GM12874 (cell line): Measurements from ENCODE around the gene SLC25A33.

Experiments
- TF ChIP-seq, protein P1 (sequence below): IDR thresholded peaks from 2 replicates; pipeline ENCODE4 v1.5.1; 2011; ENCODE audit warnings: low read depth, mild to moderate bottlenecking, control low read depth, low read length, moderate library complexity; ENCODE audit not compliant: insufficient read depth

SLC25A33 gene

DNA sequence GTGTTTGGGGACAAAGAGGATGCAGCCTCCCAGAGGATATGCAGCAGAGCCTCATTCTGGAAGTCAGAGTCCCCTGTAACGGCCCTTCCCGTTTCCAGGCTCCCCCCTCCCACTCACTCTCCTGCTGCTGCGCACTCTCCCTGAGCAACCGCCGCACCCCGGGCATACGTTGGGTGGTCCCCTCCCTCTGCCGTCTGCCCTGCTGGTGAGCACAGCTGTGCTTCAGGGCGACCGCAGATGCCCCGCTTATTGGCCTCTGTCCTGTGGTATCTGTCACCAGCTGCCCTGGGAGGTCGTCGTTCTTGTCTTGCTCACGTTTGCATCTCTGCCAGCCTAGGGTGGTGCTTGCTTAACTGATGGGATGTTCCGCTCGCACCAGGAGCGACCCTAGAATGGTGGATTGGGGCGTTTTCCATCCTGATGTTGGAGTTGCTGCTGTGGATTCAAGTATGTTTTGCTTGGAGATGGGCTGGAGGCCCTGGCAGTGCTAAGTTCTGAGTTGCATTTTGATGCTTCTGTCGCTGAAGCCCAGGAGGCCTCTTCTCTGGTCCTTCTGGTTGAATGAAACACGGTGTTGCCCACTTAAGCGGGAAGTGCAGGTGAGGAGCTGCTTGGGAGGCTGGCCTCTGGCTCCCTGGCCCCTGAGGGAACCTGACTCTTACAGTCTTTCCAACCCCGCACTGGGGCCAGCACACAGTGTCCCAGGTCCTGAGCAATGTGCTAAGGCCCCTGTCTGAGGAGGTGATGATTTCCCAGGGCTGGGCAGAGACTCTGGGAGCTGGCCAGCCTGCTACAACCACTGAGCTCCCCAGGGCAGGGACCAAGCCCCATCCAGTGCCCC is 52.6 kb downstream of the SLC25A33 start:
- TF ChIP-seq, protein P1, sequence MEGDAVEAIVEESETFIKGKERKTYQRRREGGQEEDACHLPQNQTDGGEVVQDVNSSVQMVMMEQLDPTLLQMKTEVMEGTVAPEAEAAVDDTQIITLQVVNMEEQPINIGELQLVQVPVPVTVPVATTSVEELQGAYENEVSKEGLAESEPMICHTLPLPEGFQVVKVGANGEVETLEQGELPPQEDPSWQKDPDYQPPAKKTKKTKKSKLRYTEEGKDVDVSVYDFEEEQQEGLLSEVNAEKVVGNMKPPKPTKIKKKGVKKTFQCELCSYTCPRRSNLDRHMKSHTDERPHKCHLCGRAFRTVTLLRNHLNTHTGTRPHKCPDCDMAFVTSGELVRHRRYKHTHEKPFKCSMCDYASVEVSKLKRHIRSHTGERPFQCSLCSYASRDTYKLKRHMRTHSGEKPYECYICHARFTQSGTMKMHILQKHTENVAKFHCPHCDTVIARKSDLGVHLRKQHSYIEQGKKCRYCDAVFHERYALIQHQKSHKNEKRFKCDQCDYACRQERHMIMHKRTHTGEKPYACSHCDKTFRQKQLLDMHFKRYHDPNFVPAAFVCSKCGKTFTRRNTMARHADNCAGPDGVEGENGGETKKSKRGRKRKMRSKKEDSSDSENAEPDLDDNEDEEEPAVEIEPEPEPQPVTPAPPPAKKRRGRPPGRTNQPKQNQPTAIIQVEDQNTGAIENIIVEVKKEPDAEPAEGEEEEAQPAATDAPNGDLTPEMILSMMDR, result no peak

DNA sequence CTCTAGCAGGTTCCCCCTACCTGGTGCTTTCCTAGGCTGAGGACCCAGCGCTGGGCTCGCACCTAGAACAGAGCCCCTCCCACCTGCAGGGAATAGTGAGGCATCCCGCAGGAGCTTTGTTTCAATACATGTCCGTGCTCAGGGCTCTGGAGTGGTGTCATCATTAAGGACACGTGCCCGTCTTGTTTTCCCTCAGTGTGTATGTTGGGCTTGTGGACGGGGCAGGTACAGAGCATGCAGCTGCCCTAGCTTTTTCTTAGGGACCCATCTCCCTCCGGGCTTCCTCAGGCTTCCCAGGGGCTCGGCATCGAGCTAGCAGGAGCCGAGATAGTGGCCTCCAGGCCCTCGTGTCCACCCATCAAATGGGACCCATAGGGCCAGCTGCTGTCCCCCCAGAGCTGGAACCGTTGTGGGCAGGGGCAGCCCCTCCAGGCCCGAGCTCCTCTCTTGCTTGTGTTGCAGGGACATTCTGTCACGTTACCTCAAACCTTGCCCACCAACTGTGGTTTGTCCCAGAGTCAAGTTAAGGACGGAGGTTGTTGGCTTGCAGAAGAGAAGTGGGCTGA is 53.3 kb downstream of the SLC25A33 start:
- TF ChIP-seq, protein P1, result no peak

DNA sequence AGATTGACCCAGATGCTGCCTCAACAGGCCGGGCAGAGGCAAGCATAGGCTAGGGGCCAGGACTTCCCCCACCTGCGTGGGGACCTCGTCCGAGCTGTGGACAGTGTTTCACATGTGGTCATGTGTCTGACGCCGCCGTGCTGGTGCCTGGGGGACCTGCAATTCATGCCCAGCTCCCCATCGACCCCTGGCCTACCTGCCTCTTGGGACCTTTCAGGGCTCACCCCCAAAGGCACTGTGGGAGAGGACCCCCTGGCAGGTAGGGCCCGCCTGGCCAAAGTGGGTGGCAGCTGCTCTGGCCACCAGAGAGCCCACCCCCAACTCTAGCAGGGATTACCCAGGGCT is 53.9 kb downstream of the SLC25A33 start:
- TF ChIP-seq, protein P1, result no peak

DNA sequence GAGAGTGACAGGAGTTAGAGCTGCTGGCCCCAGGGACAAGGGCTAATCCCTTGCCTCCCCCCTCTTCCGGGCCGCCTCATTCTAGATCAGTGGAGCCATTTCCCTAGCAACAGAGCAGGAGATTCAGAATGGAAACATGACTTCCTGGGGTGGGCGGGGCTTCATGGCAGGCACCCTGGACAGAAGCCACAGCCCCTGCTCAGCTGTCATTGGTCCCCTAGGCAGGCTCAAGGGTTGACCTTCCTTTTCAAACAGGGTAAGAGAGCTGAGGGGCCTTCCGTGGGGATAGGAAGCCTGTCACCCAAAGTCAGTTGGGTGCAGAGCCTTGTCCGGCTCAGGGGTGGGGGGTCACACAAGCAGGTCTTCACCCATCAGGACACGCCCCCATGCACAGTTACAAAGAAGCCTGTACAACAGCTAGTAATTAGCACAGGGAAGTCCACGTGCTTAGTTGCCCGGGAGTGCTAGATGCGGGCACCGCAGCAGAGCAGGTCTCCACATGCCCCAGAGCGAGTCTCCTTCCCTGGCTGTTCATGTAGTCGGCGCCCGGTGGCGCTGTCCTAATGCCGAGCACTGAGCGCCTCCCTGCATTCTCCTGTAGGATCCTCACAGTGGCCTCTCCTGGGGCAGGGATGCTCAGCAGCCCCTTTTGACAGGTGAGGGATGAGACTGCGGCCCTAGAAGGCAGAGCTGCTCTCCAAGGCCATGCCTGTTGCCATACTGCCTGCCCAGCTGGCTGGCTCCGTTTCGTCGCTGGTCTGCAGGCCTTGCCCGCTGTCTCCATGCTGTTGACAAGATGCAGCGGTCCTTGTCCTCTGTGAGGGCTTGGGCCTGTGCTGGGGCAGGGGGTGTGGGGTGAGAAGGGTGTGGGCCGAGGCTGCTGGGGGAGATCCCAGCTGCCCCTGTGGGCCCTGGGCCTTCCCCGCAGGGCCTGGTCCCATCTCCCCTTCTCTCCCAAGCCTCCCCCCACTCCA is 54.5 kb downstream of the SLC25A33 start:
- TF ChIP-seq, protein P1, result no peak

DNA sequence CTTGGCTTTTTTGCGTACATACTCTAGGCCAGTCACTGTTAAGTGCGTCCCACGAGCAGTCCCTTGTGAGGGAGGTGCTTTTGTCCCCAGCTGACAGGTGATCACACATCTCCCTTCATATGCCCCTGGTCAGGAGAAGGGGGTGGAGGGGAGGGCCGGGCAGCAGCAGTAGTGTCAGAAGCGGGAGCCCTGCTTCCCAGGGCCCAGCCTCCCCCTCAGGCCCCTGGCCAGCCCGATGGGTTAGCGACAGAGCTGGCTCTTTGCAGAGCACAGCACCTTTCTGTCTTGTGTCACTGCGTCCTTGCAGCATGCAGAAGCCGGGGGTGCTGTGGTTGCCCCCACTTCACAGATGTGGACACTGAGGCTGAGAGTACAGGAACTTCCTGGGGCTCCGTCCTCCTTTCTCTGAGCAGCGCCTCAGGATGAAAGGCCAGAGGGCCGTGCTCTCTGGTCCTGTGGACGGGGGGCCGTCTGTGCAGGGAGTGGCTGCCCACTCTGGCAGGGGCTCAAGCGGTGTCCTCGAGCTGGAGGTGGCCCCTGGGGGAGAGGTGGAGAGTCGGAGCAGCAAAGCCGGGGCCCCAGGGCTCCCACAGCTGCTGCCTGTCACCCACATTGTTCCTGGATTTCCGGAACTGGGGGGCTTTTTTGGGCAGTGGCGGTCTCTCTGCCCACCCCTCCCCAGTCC is 55.3 kb downstream of the SLC25A33 start:
- TF ChIP-seq, protein P1, result no peak

DNA sequence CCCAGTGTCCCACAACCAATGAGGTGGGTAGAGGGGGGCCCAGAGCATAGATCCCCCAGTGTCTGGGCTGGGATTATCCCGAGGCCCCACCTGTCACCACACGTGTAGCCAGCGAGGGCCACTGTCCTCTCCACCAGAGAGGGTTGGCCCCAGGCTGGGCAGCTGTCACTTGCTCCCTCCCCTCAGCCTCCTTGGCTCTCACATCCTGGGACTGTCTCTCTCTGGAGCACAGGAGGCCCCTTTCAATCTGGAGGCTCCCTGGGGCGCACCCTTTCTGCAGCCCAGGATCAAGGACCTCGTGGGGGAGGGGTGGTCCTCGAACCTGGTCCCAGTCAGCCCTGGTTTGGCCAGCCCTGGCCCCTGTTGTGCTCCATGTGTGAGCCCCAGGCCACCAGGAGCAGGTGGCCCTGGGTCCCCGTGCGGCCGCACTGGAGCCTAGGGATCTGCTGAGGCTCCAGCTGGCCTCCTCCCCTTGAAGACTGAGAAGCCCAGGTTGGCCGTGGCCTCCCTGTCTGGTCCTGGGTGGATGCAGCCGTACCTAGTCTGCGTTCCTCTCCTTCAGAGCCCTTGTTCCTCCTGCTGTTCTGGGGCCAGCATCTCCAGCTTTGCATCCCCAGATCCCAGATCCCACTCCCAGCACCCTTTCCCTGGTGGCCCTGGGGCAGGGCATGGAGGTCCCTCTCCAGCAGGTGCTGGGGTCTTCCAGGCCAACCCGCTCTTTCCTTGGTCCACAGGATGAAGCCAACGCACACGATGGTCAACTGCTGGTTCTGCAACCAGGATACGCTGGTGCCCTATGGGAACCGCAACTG is 56.1 kb downstream of the SLC25A33 start:
- TF ChIP-seq, protein P1, result no peak
